B cell (primary cell): ENCODE data around the gene WDR64.

Source experiments
- CTCF ChIP-seq: fragments of 200-600 bp; IDR thresholded peaks from one replicate; pipeline ENCODE4 v1.8.0; 2022; ENCODE audit warnings: antibody characterized with exemption, mild to moderate bottlenecking
- EZH2 ChIP-seq: IDR thresholded peaks from 2 replicates; pipeline ENCODE4 v1.6.1; 2012; ENCODE audit warnings: borderline replicate concordance, low read depth, mild to moderate bottlenecking, moderate library complexity, low read length; ENCODE audit not compliant: insufficient read depth, poor library complexity, severe bottlenecking

GRCh38 chr1:241612533-241613477, 39.3 kb upstream of the WDR64 start:
- no peak for TF ChIP-seq CTCF
- no peak for TF ChIP-seq EZH2
